ENCODE data around the gene TSPAN18.

The TSPAN18 gene

GRCh38 chr11:44819346-44819745 is 92.6 kb downstream of the TSPAN18 start:
- Histone ChIP-seq H4K91ac (ENCODE audit: low read length) (no peak overlapping the region), H3K27me3 (ENCODE audit: control insufficient read depth in 1 of 2, insufficient read depth in 1 of 2, low read length in 2 of 2) (peaks cover 27 to 32% of the 10 kb centered on the region in 2 experiments), H3K27ac (ENCODE audit: low read length, poor library complexity, severe bottlenecking) (no peak overlapping the region), H3K9ac (ENCODE audit: low read length) (no peak overlapping the region), H3K4me3 (ENCODE audit: insufficient read depth in 1 of 2, low read depth in 1 of 2, low read length in 2 of 2) (no peak overlapping the region), H3K4me1 (ENCODE audit: control insufficient read depth, insufficient read depth, low read depth, low read length) (peaks cover 2% of the 10 kb centered on the region), H3K36me3 (ENCODE audit: control insufficient read depth in 1 of 2, insufficient read depth in 2 of 2, low read depth in 1 of 2, low read length in 2 of 2) (no peaks in the 10 kb centered on the region), H2BK5ac (ENCODE audit: low read depth, low read length, poor library complexity, severe bottlenecking) (no peak overlapping the region), H3K4ac (ENCODE audit: low read depth in 1 of 2, low read length in 2 of 2) (no peak overlapping the region), H3K9me3 (ENCODE audit: control insufficient read depth, low read length) (peaks cover 3% of the 10 kb centered on the region), H3K79me1 (replicated peaks; ENCODE audit: low read length, poor library complexity, severe bottlenecking) (no peaks in the 10 kb centered on the region), H3K18ac (ENCODE audit: low read depth in 1 of 2, low read length in 2 of 2) (no peak overlapping the region), H2AK5ac (ENCODE audit: low read length, severe bottlenecking) (no peak overlapping the region), H2BK120ac (ENCODE audit: low read depth, low read length) (no peak overlapping the region), H3K23ac (ENCODE audit: low read length in 2 of 2) (no peak overlapping the region), H3K14ac (ENCODE audit: low read length in 2 of 2) (no peak overlapping the region), H2AFZ (ENCODE audit: low read depth, low read length) (no peak overlapping the region), H3K4me2 (ENCODE audit: low read length, poor library complexity, severe bottlenecking) (no peak overlapping the region), H2BK15ac (ENCODE audit: low read depth, poor library complexity, severe bottlenecking) (no peak overlapping the region), H4K8ac (ENCODE audit: low read length) (no peak overlapping the region), H2BK12ac (ENCODE audit: low read length in 2 of 2) (no peak overlapping the region)
- DNase-seq: no peak
- 96% methylated on average over 8 of the region's 8 CpGs for WGBS

DNA sequence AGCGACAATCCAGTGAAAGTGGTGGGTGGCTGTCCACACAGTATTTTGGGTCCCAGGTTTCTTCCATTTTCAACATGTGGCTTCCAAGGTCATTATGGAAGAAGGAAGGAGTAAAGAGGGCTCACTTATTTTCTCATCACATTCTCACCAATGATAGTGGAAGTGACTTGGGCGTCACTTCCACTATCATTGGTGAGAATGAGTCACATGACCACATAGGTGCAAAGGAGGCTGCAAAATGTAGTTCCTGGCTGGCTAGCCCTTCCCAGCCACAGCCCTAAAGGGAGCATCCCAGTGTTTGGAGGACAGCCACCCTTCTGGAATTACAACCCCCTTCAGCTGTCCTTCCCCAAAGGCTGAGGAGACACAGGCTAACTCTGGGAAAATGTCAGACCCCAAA is 95.6 kb downstream of the TSPAN18 start:
- Histone ChIP-seq H3K23ac (ENCODE audit: low read length in 2 of 2) (no peak overlapping the region), H2BK12ac (ENCODE audit: low read length in 2 of 2) (no peak overlapping the region), H3K4me3 (ENCODE audit: insufficient read depth in 1 of 2, low read depth in 1 of 2, low read length in 2 of 2) (no peak overlapping the region), H3K27me3 (ENCODE audit: control insufficient read depth in 1 of 2, insufficient read depth in 1 of 2, low read length in 2 of 2) (peaks cover 32 to 36% of the 10 kb centered on the region in 2 experiments), H3K4me1 (ENCODE audit: control insufficient read depth, insufficient read depth, low read depth, low read length) (peaks cover 4% of the 10 kb centered on the region), H4K91ac (ENCODE audit: low read length) (no peak overlapping the region), H2BK15ac (ENCODE audit: low read depth, poor library complexity, severe bottlenecking) (no peak overlapping the region), H4K8ac (ENCODE audit: low read length) (no peak overlapping the region), H2BK120ac (ENCODE audit: low read depth, low read length) (no peak overlapping the region), H3K14ac (ENCODE audit: low read length in 2 of 2) (no peak overlapping the region), H3K4ac (ENCODE audit: low read depth in 1 of 2, low read length in 2 of 2) (no peak overlapping the region), H2AFZ (ENCODE audit: low read depth, low read length) (no peak overlapping the region), H3K9ac (ENCODE audit: low read length) (no peak overlapping the region), H3K9me3 (ENCODE audit: control insufficient read depth, low read length) (peaks cover 3% of the 10 kb centered on the region), H2BK5ac (ENCODE audit: low read depth, low read length, poor library complexity, severe bottlenecking) (no peak overlapping the region), H3K36me3 (ENCODE audit: control insufficient read depth in 1 of 2, insufficient read depth in 2 of 2, low read depth in 1 of 2, low read length in 2 of 2) (no peaks in the 10 kb centered on the region), H3K4me2 (ENCODE audit: low read length, poor library complexity, severe bottlenecking) (no peak overlapping the region), H2AK5ac (ENCODE audit: low read length, severe bottlenecking) (no peak overlapping the region), H3K79me1 (replicated peaks; ENCODE audit: low read length, poor library complexity, severe bottlenecking) (no peaks in the 10 kb centered on the region), H3K18ac (ENCODE audit: low read depth in 1 of 2, low read length in 2 of 2) (no peak overlapping the region), H3K27ac (ENCODE audit: low read length, poor library complexity, severe bottlenecking) (no peak overlapping the region)
- 45% methylated on average over 2 of the region's 2 CpGs for WGBS
- no peak for DNase-seq

- Histone ChIP-seq H2BK120ac (ENCODE audit: low read depth, low read length) (no peak overlapping the region), H2BK5ac (ENCODE audit: low read depth, low read length, poor library complexity, severe bottlenecking) (no peak overlapping the region), H3K14ac (ENCODE audit: low read length in 2 of 2) (no peak overlapping the region), H2BK15ac (ENCODE audit: low read depth, poor library complexity, severe bottlenecking) (no peak overlapping the region), H3K9me3 (ENCODE audit: control insufficient read depth, low read length) (no peaks in the 10 kb centered on the region), H3K4me1 (ENCODE audit: control insufficient read depth, insufficient read depth, low read depth, low read length) (peaks cover 4% of the 10 kb centered on the region), H3K27ac (ENCODE audit: low read length, poor library complexity, severe bottlenecking) (no peak overlapping the region), H4K8ac (ENCODE audit: low read length) (no peak overlapping the region), H3K18ac (ENCODE audit: low read depth in 1 of 2, low read length in 2 of 2) (no peak overlapping the region), H3K4me3 (ENCODE audit: insufficient read depth in 1 of 2, low read depth in 1 of 2, low read length in 2 of 2) (no peak overlapping the region), H3K9ac (ENCODE audit: low read length) (no peak overlapping the region), H2AFZ (ENCODE audit: low read depth, low read length) (no peak overlapping the region), H3K27me3 (ENCODE audit: control insufficient read depth in 1 of 2, insufficient read depth in 1 of 2, low read length in 2 of 2) (peaks cover 37 to 42% of the 10 kb centered on the region in 2 experiments), H3K4ac (ENCODE audit: low read depth in 1 of 2, low read length in 2 of 2) (no peak overlapping the region), H3K23ac (ENCODE audit: low read length in 2 of 2) (no peak overlapping the region), H3K4me2 (ENCODE audit: low read length, poor library complexity, severe bottlenecking) (no peak overlapping the region), H3K79me1 (replicated peaks; ENCODE audit: low read length, poor library complexity, severe bottlenecking) (no peaks in the 10 kb centered on the region), H2BK12ac (ENCODE audit: low read length in 2 of 2) (no peak overlapping the region), H3K36me3 (ENCODE audit: control insufficient read depth in 1 of 2, insufficient read depth in 2 of 2, low read depth in 1 of 2, low read length in 2 of 2) (no peaks in the 10 kb centered on the region), H4K91ac (ENCODE audit: low read length) (no peak overlapping the region), H2AK5ac (ENCODE audit: low read length, severe bottlenecking) (no peak overlapping the region)
- peak; percentile 53 for DNase-seq
- WGBS: 53% methylated on average over 9 of the region's 9 CpGs
These were observed 96.2 kb downstream of the TSPAN18 start for GRCh38 chr11:44823006-44823405.

DNA sequence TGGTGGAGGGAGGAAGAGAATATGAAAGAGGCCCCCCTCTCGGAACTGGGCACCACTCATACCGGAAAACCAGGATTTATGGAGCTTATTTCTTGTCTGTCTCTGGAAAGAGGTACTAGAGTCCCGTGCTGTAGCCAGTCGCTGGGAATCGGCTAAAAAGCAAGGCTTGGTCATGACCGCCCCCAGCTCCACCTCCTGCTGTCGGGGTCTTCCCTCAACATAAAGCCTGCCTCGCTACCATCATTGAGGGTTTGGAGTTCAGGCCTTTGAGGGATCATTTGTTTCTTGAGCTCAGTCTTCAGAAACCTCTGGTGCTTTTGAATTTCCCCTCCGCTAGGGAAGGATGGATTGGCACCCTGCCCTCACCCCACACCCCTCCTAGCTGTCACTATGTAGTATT is 97.1 kb downstream of the TSPAN18 start:
- H3K14ac ChIP-seq (ENCODE audit: low read length in 2 of 2): no peak overlapping the region
- peaks cover 4% of the 10 kb centered on the region for H3K4me1 ChIP-seq (ENCODE audit: control insufficient read depth, insufficient read depth, low read depth, low read length)
- WGBS: 61% methylated on average over 8 of the region's 9 CpGs

More for the DNA sequence above, 97.1 kb downstream of the TSPAN18 start:
- no peaks in the 10 kb centered on the region for H3K79me1 ChIP-seq (replicated peaks; ENCODE audit: low read length, poor library complexity, severe bottlenecking)
- no peak overlapping the region for H3K27ac ChIP-seq (ENCODE audit: low read length, poor library complexity, severe bottlenecking)
- H2BK5ac ChIP-seq (ENCODE audit: low read depth, low read length, poor library complexity, severe bottlenecking): no peak overlapping the region
- no peak for DNase-seq
- no peak overlapping the region for H2BK120ac ChIP-seq (ENCODE audit: low read depth, low read length)
- H3K4me2 ChIP-seq (ENCODE audit: low read length, poor library complexity, severe bottlenecking): no peak overlapping the region
- H3K36me3 ChIP-seq (ENCODE audit: control insufficient read depth in 1 of 2, insufficient read depth in 2 of 2, low read depth in 1 of 2, low read length in 2 of 2): no peaks in the 10 kb centered on the region
- H3K9me3 ChIP-seq (ENCODE audit: control insufficient read depth, low read length): no peaks in the 10 kb centered on the region
- H3K4ac ChIP-seq (ENCODE audit: low read depth in 1 of 2, low read length in 2 of 2): no peak overlapping the region
- peak overlapping the region; percentile 24 for H4K8ac ChIP-seq (ENCODE audit: low read length)
- no peak overlapping the region for H3K4me3 ChIP-seq (ENCODE audit: insufficient read depth in 1 of 2, low read depth in 1 of 2, low read length in 2 of 2)
- no peak overlapping the region for H3K9ac ChIP-seq (ENCODE audit: low read length)
- H3K18ac ChIP-seq (ENCODE audit: low read depth in 1 of 2, low read length in 2 of 2): peak overlapping the region in 1 of 2 experiments; percentile 29
- H4K91ac ChIP-seq (ENCODE audit: low read length): no peak overlapping the region
- H2AK5ac ChIP-seq (ENCODE audit: low read length, severe bottlenecking): no peak overlapping the region
- no peak overlapping the region for H2BK15ac ChIP-seq (ENCODE audit: low read depth, poor library complexity, severe bottlenecking)
- no peak overlapping the region for H2AFZ ChIP-seq (ENCODE audit: low read depth, low read length)
- H2BK12ac ChIP-seq (ENCODE audit: low read length in 2 of 2): no peak overlapping the region
- no peak overlapping the region for H3K23ac ChIP-seq (ENCODE audit: low read length in 2 of 2)
- H3K27me3 ChIP-seq (ENCODE audit: control insufficient read depth in 1 of 2, insufficient read depth in 1 of 2, low read length in 2 of 2): peaks cover 38 to 44% of the 10 kb centered on the region in 2 experiments

Data from mesenchymal stem cell (in vitro differentiated cells and primary cell).